Common myeloid progenitor, CD34-positive (primary cell): ENCODE results near the gene PTPRG.

ENCODE experiments used
- CTCF ChIA-PET: fragments of 350-600 bp; sonication (Branson Sonifier 250); formaldehyde crosslinking; loops from one replicate; lab custom pipeline; 2021; ENCODE audit warnings: antibody characterized with exemption; lab: Charles Lee
- POLR2A ChIA-PET: fragments of 350-600 bp; sonication (Branson Sonifier 250); formaldehyde crosslinking; loops from one replicate; lab custom pipeline; 2021; ENCODE audit warnings: antibody characterized with exemption; lab: Charles Lee
- DNase-seq, 3 donors: peaks; one replicate each; pipeline versions ENCODE4 v3.0.0 to v3.0.0-alpha.2; 2013
- H3K27ac ChIP-seq, 2 experiments: 1 replicate in 1 of 2; 2 replicates in 1 of 2; pipeline ENCODE4 v1.7.0; 2013; ENCODE audit warnings: inconsistent platforms in 2 of 2, low read length in 2 of 2, mild to moderate bottlenecking in 2 of 2, low read depth in 1 of 2, moderate library complexity in 1 of 2; ENCODE audit not compliant: severe bottlenecking in 2 of 2, insufficient read depth in 1 of 2, poor library complexity in 1 of 2
- H3K27me3 ChIP-seq, 5 experiments: replicated peaks in 2 of 5; 1 replicate in 3 of 5; 2 replicates in 2 of 5; pipeline versions ENCODE4 v1.6.1 to v1.7.0; 2013; ENCODE audit warnings: low read length in 4 of 5, mild to moderate bottlenecking in 2 of 5, moderate library complexity in 2 of 5, inconsistent platforms in 1 of 5; ENCODE audit not compliant: insufficient read depth in 5 of 5, control insufficient read depth in 4 of 5
- H3K36me3 ChIP-seq, 4 experiments: 1 replicate in 2 of 4; 2 replicates in 2 of 4; pipeline versions ENCODE4 v1.6.1 to v1.7.0; 2013; ENCODE audit warnings: low read length in 3 of 4, control low read depth in 1 of 4, mild to moderate bottlenecking in 1 of 4; ENCODE audit not compliant: control insufficient read depth in 4 of 4, insufficient read depth in 4 of 4
- H3K4me1 ChIP-seq, 4 experiments: 1 replicate in 3 of 4; 2 replicates in 1 of 4; pipeline versions ENCODE4 v1.6.1 to v1.7.1; 2013; ENCODE audit warnings: low read length in 3 of 4, mild to moderate bottlenecking in 3 of 4, control low read depth in 1 of 4, inconsistent platforms in 1 of 4, moderate library complexity in 1 of 4; ENCODE audit not compliant: control insufficient read depth in 4 of 4, insufficient read depth in 4 of 4; ENCODE audit errors: control extremely low read depth in 1 of 4
- H3K4me3 ChIP-seq, 7 experiments: 1 replicate in 4 of 7; 2 replicates in 3 of 7; pipeline versions ENCODE4 v1.5.1 to v1.7.0; 2013; ENCODE audit warnings: mild to moderate bottlenecking in 7 of 7, low read length in 6 of 7, moderate library complexity in 6 of 7, inconsistent platforms in 2 of 7, low read depth in 2 of 7, control low read depth in 1 of 7; ENCODE audit not compliant: insufficient read depth in 4 of 7, control insufficient read depth in 1 of 7; ENCODE audit errors: extremely low read depth in 1 of 7
- H3K9me3 ChIP-seq, 5 experiments: 1 replicate in 4 of 5; 2 replicates in 1 of 5; pipeline versions ENCODE4 v1.6.1 to v1.7.1; 2013; ENCODE audit warnings: low read length in 4 of 5, mild to moderate bottlenecking in 2 of 5, inconsistent platforms in 1 of 5, low read depth in 1 of 5, moderate library complexity in 1 of 5; ENCODE audit not compliant: control insufficient read depth in 4 of 5, insufficient read depth in 2 of 5; ENCODE audit errors: control extremely low read depth in 1 of 5
- WGBS: methylation state at CpG from one replicate; pipeline ENCODE4 v1.1.5; 2013; ENCODE audit not compliant: insufficient coverage; 5-methylcytosine and 5-hydroxymethylcytosine counted together

Gene PTPRG

GRCh38 chr3:61853912-61854311 lies 292.5 kb downstream of the PTPRG start:
- no peaks in the 10 kb centered on the region for H3K27me3 ChIP-seq
- no peak for DNase-seq
- ChIA-PET POLR2A (no interaction called here), CTCF (interaction anchor here (1.0 to 2.7 kb wide), 2 partner anchors 14 to 36 kb away, joined by 3 to 7 read pairs; no protein-coding TSS in a partner anchor)
- no peaks in the 10 kb centered on the region for H3K36me3 ChIP-seq
- H3K4me1 ChIP-seq = no peaks in the 10 kb centered on the region
- WGBS = no CpG with 5 or more reads among the region's 2 CpGs
- no peak overlapping the region for H3K27ac ChIP-seq
- no peaks in the 10 kb centered on the region for H3K9me3 ChIP-seq
- H3K4me3 ChIP-seq = no peak overlapping the region

GRCh38 chr3:61855211-61855610 lies 293.8 kb downstream of the PTPRG start:
- Histone ChIP-seq H3K27ac (no peak overlapping the region), H3K9me3 (no peaks in the 10 kb centered on the region), H3K36me3 (no peaks in the 10 kb centered on the region), H3K4me1 (no peaks in the 10 kb centered on the region), H3K4me3 (no peak overlapping the region), H3K27me3 (no peaks in the 10 kb centered on the region)
- ChIA-PET CTCF (no interaction called here), POLR2A (no interaction called here)
- DNase-seq = no peak
- no CpG with 5 or more reads among the region's 1 CpG for WGBS

GRCh38 chr3:61857297-61857696 lies 295.9 kb downstream of the PTPRG start:
- ChIA-PET POLR2A (no interaction called here), CTCF (interaction anchor here (1.3 to 3.7 kb wide), 4 partner anchors 13 to 367 kb away, joined by 3 to 24 read pairs (median 12); no protein-coding TSS in a partner anchor)
- Histone ChIP-seq H3K27me3 (no peaks in the 10 kb centered on the region), H3K4me1 (no peaks in the 10 kb centered on the region), H3K27ac (no peak overlapping the region), H3K36me3 (no peaks in the 10 kb centered on the region), H3K4me3 (no peak overlapping the region), H3K9me3 (no peaks in the 10 kb centered on the region)
- DNase-seq = no peak
- 100% methylated on average over 1 of the region's 2 CpGs for WGBS

GRCh38 chr3:61858054-61858453 lies 296.7 kb downstream of the PTPRG start:
- POLR2A ChIA-PET = no interaction called here
- DNase-seq = peak; percentile 16 to 19 (median 18)
- Histone ChIP-seq H3K36me3 (no peaks in the 10 kb centered on the region), H3K4me3 (no peak overlapping the region), H3K27me3 (no peaks in the 10 kb centered on the region), H3K9me3 (no peaks in the 10 kb centered on the region), H3K4me1 (no peaks in the 10 kb centered on the region), H3K27ac (no peak overlapping the region)
- no CpG with 5 or more reads among the region's 2 CpGs for WGBS
- CTCF ChIA-PET = interaction anchor here (1.0 to 3.7 kb wide), 9 partner anchors 8 to 334 kb away, joined by 3 to 24 read pairs (median 4); no protein-coding TSS in a partner anchor

- POLR2A ChIA-PET = no interaction called here
- CTCF ChIA-PET = interaction anchor here (1.3 to 1.6 kb wide), 2 partner anchors 75 to 327 kb away, joined by 3 to 7 read pairs; no protein-coding TSS in a partner anchor
Observed at GRCh38 chr3:61861410-61861809, 300.0 kb downstream of the PTPRG start.

GRCh38 chr3:61862614-61863289 lies 301.4 kb downstream of the PTPRG start:
- WGBS = 92% methylated on average over 7 of the region's 7 CpGs
- H3K27ac ChIP-seq = no peak overlapping the region
- POLR2A ChIA-PET = no interaction called here
- H3K27me3 ChIP-seq = no peaks in the 10 kb centered on the region
- no peaks in the 10 kb centered on the region for H3K4me1 ChIP-seq
- DNase-seq = no peak
- H3K36me3 ChIP-seq = no peaks in the 10 kb centered on the region
- no peaks in the 10 kb centered on the region for H3K9me3 ChIP-seq
- CTCF ChIA-PET = interaction anchor here (1.5 kb wide), 1 partner anchor 10 kb away, joined by 4 read pairs; no protein-coding TSS in a partner anchor
- no peak overlapping the region for H3K4me3 ChIP-seq

More at GRCh38 chr3:61861410-61861809, 300.0 kb downstream of the PTPRG start:
- no peaks in the 10 kb centered on the region for H3K4me1 ChIP-seq
- no peaks in the 10 kb centered on the region for H3K36me3 ChIP-seq
- no peak overlapping the region for H3K4me3 ChIP-seq
- H3K27me3 ChIP-seq = no peaks in the 10 kb centered on the region
- WGBS = 100% methylated on average over 1 of the region's 1 CpG
- no peaks in the 10 kb centered on the region for H3K9me3 ChIP-seq
- H3K27ac ChIP-seq = no peak overlapping the region
- DNase-seq = no peak

- POLR2A ChIA-PET = no interaction called here
- no CpG with 5 or more reads among the region's 1 CpG for WGBS
- H3K4me3 ChIP-seq = no peak overlapping the region
- H3K27ac ChIP-seq = no peak overlapping the region
- H3K27me3 ChIP-seq = no peaks in the 10 kb centered on the region
- no peaks in the 10 kb centered on the region for H3K36me3 ChIP-seq
- CTCF ChIA-PET = interaction anchor here (1.5 kb wide), 1 partner anchor 11 kb away, joined by 4 read pairs; no protein-coding TSS in a partner anchor
- no peaks in the 10 kb centered on the region for H3K4me1 ChIP-seq
- DNase-seq = no peak
- no peaks in the 10 kb centered on the region for H3K9me3 ChIP-seq
Observed at GRCh38 chr3:61863579-61863978, 302.2 kb downstream of the PTPRG start.
